ENCODE measurements around the gene CAMK1D. TPM values are rescaled to one million over a fixed set of nuclear protein-coding genes. Genes with fewer than 3 reads are reported as not detected.

The CAMK1D gene
- total and polyA plus RNA-seq, 2 of the 8 experiments (the other 6 are each of a cell fraction or from before 2014, with no cell fraction given), result 3.5 to 10.6 TPM

GRCh38 chr10:12579954-12580858 is 230.9 kb downstream of the CAMK1D start:
- no peak for DNase-seq (ENCODE audit: low read depth in 1 of 2, low spot score in 2 of 2)
- Histone ChIP-seq H3K4me2 (ENCODE audit: insufficient read depth in 1 of 2, low read depth in 2 of 2, low read length in 2 of 2) (no peak overlapping the region), H3K18ac (ENCODE audit: extremely low read depth, low read length) (no peak overlapping the region), H3K23ac (ENCODE audit: insufficient read length) (no peak overlapping the region), H4K8ac (ENCODE audit: extremely low read depth, insufficient read depth, low read length) (no peak overlapping the region), H3K36me3 (ENCODE audit: control insufficient read depth in 2 of 4, insufficient read depth in 4 of 4, low read length in 3 of 4) (peaks cover 0 to 2% (median 0%) of the 10 kb centered on the region in 4 experiments; a peak in 1 of 8 replicates), H3K23me2 (ENCODE audit: low read depth, low read length) (no peaks in the 10 kb centered on the region), H3K56ac (replicated peaks; ENCODE audit: insufficient read length, low read depth, low read length) (no peak overlapping the region), H2BK5ac (ENCODE audit: low read depth, low read length) (no peak overlapping the region), H2BK120ac (replicated peaks; ENCODE audit: low read depth, low read length) (no peak overlapping the region), H3K9ac (replicated peaks in 1 of 4; ENCODE audit: extremely low read depth in 1 of 4, low read depth in 3 of 4, low read length in 3 of 4) (no peak overlapping the region), H2BK20ac (ENCODE audit: low read length) (no peak overlapping the region), H4K91ac (replicated peaks; ENCODE audit: insufficient read length, low read length) (no peak overlapping the region), H2BK15ac (ENCODE audit: low read length) (no peak overlapping the region), H4K5ac (ENCODE audit: insufficient read length, low read depth, low read length) (no peak overlapping the region), H4K20me1 (replicated peaks in 1 of 2; ENCODE audit: control insufficient read depth in 1 of 2, insufficient read depth in 2 of 2, low read length in 2 of 2) (no peaks in the 10 kb centered on the region), H3K27ac (ENCODE audit: low read depth, low read length) (no peak overlapping the region), H3K14ac (ENCODE audit: insufficient read length) (no peak overlapping the region), H3K9me3 (ENCODE audit: insufficient read depth in 2 of 2, low read depth in 1 of 2, low read length in 1 of 2) (peaks cover 11 to 15% of the 10 kb centered on the region in 2 experiments; a peak in 3 of 4 replicates), H3K4ac (replicated peaks; ENCODE audit: insufficient read length, low read depth, low read length) (no peak overlapping the region), H3K4me1 (replicated peaks in 1 of 4; ENCODE audit: control insufficient read depth in 3 of 4, insufficient read depth in 4 of 4, low read length in 3 of 4) (no peaks in the 10 kb centered on the region), H2AK5ac (ENCODE audit: low read depth, low read length) (no peak overlapping the region), H2BK12ac (ENCODE audit: low read depth, low read length) (no peak overlapping the region), H3K4me3 (ENCODE audit: extremely low read depth in 1 of 4, insufficient read depth in 2 of 4, low read depth in 3 of 4, low read length in 4 of 4) (no peak overlapping the region), H3K79me2 (ENCODE audit: control insufficient read depth in 1 of 2, insufficient read depth in 2 of 2, low read length in 2 of 2) (no peaks in the 10 kb centered on the region), H3K79me1 (ENCODE audit: low read depth, low read length) (no peaks in the 10 kb centered on the region), H2AFZ (ENCODE audit: low read length) (no peak overlapping the region), H3K27me3 (replicated peaks in 1 of 4; ENCODE audit: control insufficient read depth in 3 of 4, extremely low read depth in 1 of 4, insufficient read depth in 3 of 4, low read length in 3 of 4) (no peaks in the 10 kb centered on the region)
- POLR2A ChIA-PET (ENCODE audit: partially characterized antibody), result no interaction called here
- CTCF ChIA-PET (ENCODE audit: partially characterized antibody), result interaction anchor here (1.4 kb wide), 1 partner anchor 76 kb away, joined by 3 read pairs; no protein-coding TSS in a partner anchor
- WGBS, 2 experiments (ENCODE audit: extremely low coverage in 1 of 2, insufficient coverage in 1 of 2, insufficient read length in 1 of 2, insufficient replicate concordance in 2 of 2, low coverage in 1 of 2, low lambda C conversion rate in 2 of 2, missing lambda C conversion rate in 1 of 2), result 92% methylated on average over 7 of the region's 7 CpGs; no CpG with 5 or more reads in 1 of the 2 experiments
- no peak for FAIRE-seq

All from H1 (cell line).